H9 (cell line): ENCODE measurements around the gene ROM1. TPM values are rescaled to one million over a fixed set of nuclear protein-coding genes. Genes with fewer than 3 reads are reported as not detected.

Experiments
- DNase-seq: peaks from one replicate; pipeline ENCODE4 v3.0.0-alpha.2; 2017
- H2AFZ ChIP-seq: one replicate; pipeline ENCODE4 v1.6.1; 2013; ENCODE audit warnings: mild to moderate bottlenecking, low read length, control low read depth, moderate library complexity
- H2AK5ac ChIP-seq: 2 replicates; pipeline ENCODE4 v1.6.1; 2013; ENCODE audit warnings: low read length, control low read depth, mixed read lengths; ENCODE audit not compliant: insufficient read length
- H2BK120ac ChIP-seq: one replicate; pipeline ENCODE4 v1.6.1; 2013; ENCODE audit warnings: low read depth, mild to moderate bottlenecking, low read length, control low read depth, inconsistent platforms; ENCODE audit not compliant: poor library complexity, severe bottlenecking
- H2BK12ac ChIP-seq: 2 replicates; pipeline ENCODE4 v1.6.1; 2013; ENCODE audit warnings: low read length, control low read depth, mixed read lengths, low read depth; ENCODE audit not compliant: insufficient read length
- H2BK15ac ChIP-seq: 2 replicates; pipeline ENCODE4 v1.6.1; 2013; ENCODE audit warnings: low read depth, low read length, control low read depth
- H2BK20ac ChIP-seq: one replicate; pipeline ENCODE4 v1.6.1; 2013; ENCODE audit warnings: low read depth, mild to moderate bottlenecking, low read length, control low read depth, inconsistent platforms; ENCODE audit not compliant: poor library complexity, severe bottlenecking
- H2BK5ac ChIP-seq: 2 replicates; pipeline ENCODE4 v1.6.1; 2013; ENCODE audit warnings: low read length, control low read depth, mixed read lengths; ENCODE audit not compliant: insufficient read length
- H3K14ac ChIP-seq: 2 replicates; pipeline ENCODE4 v1.6.1; 2013; ENCODE audit warnings: low read length, control low read depth; ENCODE audit not compliant: insufficient read depth
- H3K18ac ChIP-seq: 2 replicates; pipeline ENCODE4 v1.6.1; 2013; ENCODE audit warnings: low read depth, mild to moderate bottlenecking, mixed read lengths, low read length, control low read depth; ENCODE audit not compliant: insufficient read length
- H3K23ac ChIP-seq: 2 replicates; pipeline ENCODE4 v1.6.1; 2013; ENCODE audit warnings: low read length, control low read depth, mixed read lengths, low read depth; ENCODE audit not compliant: insufficient read length
- H3K23me2 ChIP-seq: 2 replicates; pipeline ENCODE4 v1.6.1; 2013; ENCODE audit warnings: low read depth, mild to moderate bottlenecking, mixed read lengths, low read length, control low read depth; ENCODE audit not compliant: insufficient read length, poor library complexity, severe bottlenecking
- H3K27ac ChIP-seq: 2 replicates; pipeline ENCODE4 v1.5.1; 2013; ENCODE audit warnings: low read length, control low read depth, mixed read lengths, low read depth; ENCODE audit not compliant: insufficient read length
- H3K27me3 ChIP-seq: 2 replicates; pipeline ENCODE4 v1.6.1; 2013; ENCODE audit warnings: low read length, control low read depth, inconsistent platforms; ENCODE audit not compliant: insufficient read depth
- H3K4ac ChIP-seq: 2 replicates; pipeline ENCODE4 v1.6.1; 2013; ENCODE audit warnings: low read depth, mild to moderate bottlenecking, control low read depth, inconsistent platforms, low read length, moderate library complexity
- H3K4me1 ChIP-seq: 2 replicates; pipeline ENCODE4 v1.6.1; 2013; ENCODE audit warnings: low read length, control low read depth, inconsistent platforms; ENCODE audit not compliant: insufficient read depth
- H3K4me2 ChIP-seq: 2 replicates; pipeline ENCODE4 v1.6.1; 2013; ENCODE audit warnings: low read length, control low read depth, mixed read lengths; ENCODE audit not compliant: insufficient read length, insufficient read depth
- H3K56ac ChIP-seq: 2 replicates; pipeline ENCODE4 v1.6.1; 2013; ENCODE audit warnings: low read depth, mild to moderate bottlenecking, mixed read lengths, low read length, control low read depth; ENCODE audit not compliant: insufficient read length
- H3K79me1 ChIP-seq: 2 replicates; pipeline ENCODE4 v1.6.1; 2013; ENCODE audit warnings: low read depth, mild to moderate bottlenecking, moderate library complexity, low read length, control low read depth, inconsistent platforms; ENCODE audit not compliant: insufficient read depth, poor library complexity, severe bottlenecking
- H3K79me2 ChIP-seq: 2 replicates; pipeline ENCODE4 v1.6.1; 2013; ENCODE audit warnings: low read length, control low read depth, inconsistent platforms; ENCODE audit not compliant: insufficient read depth
- H3K9ac ChIP-seq: 2 replicates; pipeline ENCODE4 v1.6.1; 2013; ENCODE audit warnings: low read length, control low read depth, mixed read lengths; ENCODE audit not compliant: insufficient read length; ENCODE audit errors: extremely low read depth
- H3K9me3 ChIP-seq: one replicate; pipeline ENCODE4 v1.6.1; 2013; ENCODE audit warnings: low read depth, low read length, inconsistent platforms; ENCODE audit not compliant: control insufficient read depth
- H3T11ph ChIP-seq: one replicate; pipeline ENCODE4 v1.6.1; 2013; ENCODE audit warnings: mild to moderate bottlenecking, low read length, control low read depth, inconsistent platforms
- H4K20me1 ChIP-seq: one replicate; pipeline ENCODE4 v1.6.1; 2013; ENCODE audit not compliant: control insufficient read depth, insufficient read length, insufficient read depth
- H4K5ac ChIP-seq: 2 replicates; pipeline ENCODE4 v1.6.1; 2013; ENCODE audit warnings: low read depth, mild to moderate bottlenecking, mixed read lengths, low read length, control low read depth; ENCODE audit not compliant: insufficient read length
- H4K8ac ChIP-seq: replicated peaks from 2 replicates; pipeline ENCODE4 v1.6.1; 2013; ENCODE audit warnings: low read length, control low read depth, mixed read lengths, low read depth; ENCODE audit not compliant: insufficient read length
- H4K91ac ChIP-seq: 2 replicates; pipeline ENCODE4 v1.6.1; 2013; ENCODE audit warnings: low read depth, mild to moderate bottlenecking, moderate library complexity, mixed read lengths, low read length, control low read depth; ENCODE audit not compliant: insufficient read length
- H3K27ac Mint-ChIP-seq, 3 experiments: 2 replicates in 2 of 3; 3 replicates in 1 of 3; pipeline ENCODE4 v1.8.0; 2020 to 2021; ENCODE audit warnings: mixed read lengths in 3 of 3, mild to moderate bottlenecking in 1 of 3, moderate library complexity in 1 of 3
- H3K27me3 Mint-ChIP-seq: 2 replicates; pipeline ENCODE4 v1.8.0; 2021; ENCODE audit warnings: low read depth, mild to moderate bottlenecking, moderate library complexity, mixed read lengths
- H3K36me3 Mint-ChIP-seq, 3 experiments: 2 replicates in 2 of 3; 3 replicates in 1 of 3; pipeline ENCODE4 v1.8.0; 2020 to 2021; ENCODE audit warnings: low read depth in 3 of 3, mixed read lengths in 3 of 3; ENCODE audit not compliant: insufficient read depth in 1 of 3
- H3K4me1 Mint-ChIP-seq, 2 experiments: 2 replicates each; pipeline ENCODE4 v1.8.0; 2020; ENCODE audit warnings: mixed read lengths in 2 of 2
- H3K4me3 Mint-ChIP-seq, 2 experiments: 2 replicates in 1 of 2; 3 replicates in 1 of 2; pipeline ENCODE4 v1.8.0; 2020 to 2021; ENCODE audit warnings: mild to moderate bottlenecking in 2 of 2, mixed read lengths in 2 of 2, moderate library complexity in 1 of 2
- H3K9me3 Mint-ChIP-seq, 2 experiments: 2 replicates in 1 of 2; 3 replicates in 1 of 2; pipeline ENCODE4 v1.8.0; 2020; ENCODE audit warnings: mild to moderate bottlenecking in 2 of 2, mixed read lengths in 2 of 2, moderate library complexity in 1 of 2
- WGBS: extraction: QIAGEN DNeasy Blood & Tissue Kit; methylation state at CpG from one replicate; pipeline ENCODE4 v1.1.7; 2013; ENCODE audit warnings: missing lambda C conversion rate, low lambda C conversion rate, mixed read lengths; ENCODE audit not compliant: insufficient read length; ENCODE audit errors: extremely low coverage; 5-methylcytosine and 5-hydroxymethylcytosine counted together
- total RNA-seq: library from RNA; stranded (reverse); gene quantifications from 2 replicates; pipeline ENCODE4 v1.2.1, GENCODE V29; 2021
- TF ChIP-seq, protein P1 (sequence below): fragments of 200-600 bp; sonication (generic); conservative IDR thresholded peaks from 3 replicates; pipeline ENCODE4 v1.8.0; 2021; ENCODE audit warnings: antibody characterized with exemption, mild to moderate bottlenecking

The ROM1 gene
- total RNA-seq, 1 experiment from 2014 or later, result 0.79 TPM

DNA sequence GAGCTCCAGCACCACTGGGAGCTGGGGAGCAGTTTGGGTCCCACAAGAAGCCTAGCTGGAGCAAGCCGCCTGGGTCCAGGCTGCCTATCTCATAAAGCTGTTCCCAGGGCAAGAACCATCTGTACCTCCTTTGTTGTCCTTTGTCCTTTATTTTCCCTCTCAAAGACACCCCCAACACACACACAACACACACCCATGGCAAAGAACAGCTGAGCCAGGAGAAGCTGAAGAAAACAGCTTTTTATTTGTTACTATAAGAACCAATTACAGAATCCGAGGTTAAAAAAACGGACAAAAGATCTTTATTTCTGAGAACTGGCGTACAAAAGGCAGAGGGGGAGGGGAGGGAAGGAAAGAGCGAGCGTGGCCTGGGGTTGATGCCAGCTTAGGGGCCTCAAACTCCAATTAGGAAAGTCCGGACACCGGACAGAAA lies 20.1 kb upstream of the ROM1 start:
- H3K27ac Mint-ChIP-seq, result peak overlapping the region in 2 of 3 experiments; percentile 9 to 75; a peak in 2 of 7 replicates
- no CpG with 5 or more reads among the region's 8 CpGs for WGBS
- peaks cover 5% of the 10 kb centered on the region for H3K23me2 ChIP-seq

More for the DNA sequence above, 20.1 kb upstream of the ROM1 start:
- H4K8ac ChIP-seq, result no peak overlapping the region
- no peak overlapping the region for H2BK5ac ChIP-seq
- H3K4me2 ChIP-seq, result no peak overlapping the region
- H2BK120ac ChIP-seq, result no peak overlapping the region
- Mint-ChIP-seq H3K4me1 (peaks cover 21 to 25% of the 10 kb centered on the region in 2 experiments), H3K36me3 (peaks cover 35 to 66% (median 61%) of the 10 kb centered on the region in 3 experiments), H3K27me3 (no peaks in the 10 kb centered on the region), H3K9me3 (no peaks in the 10 kb centered on the region), H3K4me3 (peak overlapping the region in 1 of 2 experiments; percentile 66; a peak in 3 of 5 replicates)
- no peaks in the 10 kb centered on the region for H3K9me3 ChIP-seq
- H2BK20ac ChIP-seq, result no peak overlapping the region
- no peak overlapping the region for H2BK15ac ChIP-seq
- H3K79me1 ChIP-seq, result no peaks in the 10 kb centered on the region
- H3K4ac ChIP-seq, result no peak overlapping the region
- no peak overlapping the region for H2BK12ac ChIP-seq
- no peak overlapping the region for H3K56ac ChIP-seq
- H2AK5ac ChIP-seq, result no peak overlapping the region
- H3K18ac ChIP-seq, result no peak overlapping the region
- H4K20me1 ChIP-seq, result no peaks in the 10 kb centered on the region
- DNase-seq, result no peak
- H4K91ac ChIP-seq, result no peak overlapping the region
- no peak overlapping the region for H3K14ac ChIP-seq
- no peak overlapping the region for H3K23ac ChIP-seq
- TF ChIP-seq, protein P1, sequence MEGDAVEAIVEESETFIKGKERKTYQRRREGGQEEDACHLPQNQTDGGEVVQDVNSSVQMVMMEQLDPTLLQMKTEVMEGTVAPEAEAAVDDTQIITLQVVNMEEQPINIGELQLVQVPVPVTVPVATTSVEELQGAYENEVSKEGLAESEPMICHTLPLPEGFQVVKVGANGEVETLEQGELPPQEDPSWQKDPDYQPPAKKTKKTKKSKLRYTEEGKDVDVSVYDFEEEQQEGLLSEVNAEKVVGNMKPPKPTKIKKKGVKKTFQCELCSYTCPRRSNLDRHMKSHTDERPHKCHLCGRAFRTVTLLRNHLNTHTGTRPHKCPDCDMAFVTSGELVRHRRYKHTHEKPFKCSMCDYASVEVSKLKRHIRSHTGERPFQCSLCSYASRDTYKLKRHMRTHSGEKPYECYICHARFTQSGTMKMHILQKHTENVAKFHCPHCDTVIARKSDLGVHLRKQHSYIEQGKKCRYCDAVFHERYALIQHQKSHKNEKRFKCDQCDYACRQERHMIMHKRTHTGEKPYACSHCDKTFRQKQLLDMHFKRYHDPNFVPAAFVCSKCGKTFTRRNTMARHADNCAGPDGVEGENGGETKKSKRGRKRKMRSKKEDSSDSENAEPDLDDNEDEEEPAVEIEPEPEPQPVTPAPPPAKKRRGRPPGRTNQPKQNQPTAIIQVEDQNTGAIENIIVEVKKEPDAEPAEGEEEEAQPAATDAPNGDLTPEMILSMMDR, result no peak
- H3T11ph ChIP-seq, result no peak overlapping the region
- H3K27me3 ChIP-seq, result no peaks in the 10 kb centered on the region
- H2AFZ ChIP-seq, result no peak overlapping the region
- no peak overlapping the region for H3K27ac ChIP-seq
- no peaks in the 10 kb centered on the region; the same call in 1 of the 2 replicates for H3K4me1 ChIP-seq
- H3K9ac ChIP-seq, result no peak overlapping the region
- H4K5ac ChIP-seq, result no peak overlapping the region
- H3K79me2 ChIP-seq, result no peaks in the 10 kb centered on the region
